NCI-H1092 treated with DMSO at 0.1 percent for 48 hours (cell line): ENCODE data around the gene SPDEF.

Experiments used
- DNase-seq: peaks from one replicate; lab custom pipeline; 2025; lab: John Stamatoyannopoulos, UW

The SPDEF gene

GRCh38 chr6:34563513-34563870 is 7.4 kb upstream of the SPDEF start:
- DNase-seq = no peak

GRCh38 chr6:34562861-34563512 is 6.9 kb upstream of the SPDEF start:
- DNase-seq = no peak

GRCh38 chr6:34562350-34562749 is 6.2 kb upstream of the SPDEF start:
- DNase-seq = no peak

GRCh38 chr6:34561227-34561530 is 5.0 kb upstream of the SPDEF start:
- DNase-seq = no peak

GRCh38 chr6:34560366-34561226 is 4.5 kb upstream of the SPDEF start:
- DNase-seq = peak; percentile 88

GRCh38 chr6:34559651-34560365 is 3.7 kb upstream of the SPDEF start:
- peak; percentile 24 for DNase-seq

- DNase-seq = no peak
Measured at GRCh38 chr6:34558172-34558714, 2.1 kb upstream of the SPDEF start.

- DNase-seq = no peak
Measured at GRCh38 chr6:34557228-34557627, 1.1 kb upstream of the SPDEF start.

- no peak for DNase-seq
Measured at GRCh38 chr6:34556493-34556892, 364 bp upstream of the SPDEF start.

- DNase-seq = no peak
Measured at GRCh38 chr6:34555328-34555727, 801 bp downstream of the SPDEF start.

- no peak for DNase-seq
Measured at GRCh38 chr6:34555007-34555322, 1.2 kb downstream of the SPDEF start.

GRCh38 chr6:34554291-34555006 is 1.7 kb downstream of the SPDEF start:
- no peak for DNase-seq

GRCh38 chr6:34553750-34554149 is 2.4 kb downstream of the SPDEF start:
- no peak for DNase-seq

- DNase-seq = no peak
Measured at GRCh38 chr6:34553146-34553545, 3.0 kb downstream of the SPDEF start.

GRCh38 chr6:34552620-34553019 is 3.5 kb downstream of the SPDEF start:
- no peak for DNase-seq

- DNase-seq = no peak
Measured at GRCh38 chr6:34551720-34552119, 4.4 kb downstream of the SPDEF start.

GRCh38 chr6:34549804-34550202 is 6.3 kb downstream of the SPDEF start:
- no peak for DNase-seq

GRCh38 chr6:34549026-34549803 is 6.9 kb downstream of the SPDEF start:
- DNase-seq = no peak

- no peak for DNase-seq
Measured at GRCh38 chr6:34547701-34548644, 8.2 kb downstream of the SPDEF start.

GRCh38 chr6:34546551-34547321 is 9.4 kb downstream of the SPDEF start:
- peak; percentile 93 for DNase-seq
